ENCODE data around the gene ENTR1.

- TF ChIP-seq CTCF (IDR thresholded peaks at IDR 0.05) (no peak), POLR2AphosphoS5 (IDR thresholded peaks at IDR 0.05) (no peak)
Observed at GRCh38 chr9:136430588-136431234, 20.3 kb upstream of the ENTR1 start.
